Skin epidermis (tissue), 12 donors: ENCODE results near the gene CCDC85B.
A peak's percentile ranks its signal among the peaks of the same experiment; 100 is the strongest.

Experiments used
- H3K27ac ChIP-seq, 21 experiments: fragments of 200-600 bp; sonication (generic) in 11 of 21; one replicate each; pipeline ENCODE4 v1.5.0; 2020; ENCODE audit warnings: mild to moderate bottlenecking in 3 of 21, inconsistent platforms in 2 of 21, moderate library complexity in 2 of 21
- H3K4me3 ChIP-seq, 7 experiments: fragments of 200-600 bp; sonication (generic) in 2 of 7; one replicate each; pipeline ENCODE4 v1.5.0; 2020; ENCODE audit warnings: inconsistent platforms in 2 of 7, mild to moderate bottlenecking in 2 of 7, moderate library complexity in 1 of 7

The CCDC85B gene

DNA sequence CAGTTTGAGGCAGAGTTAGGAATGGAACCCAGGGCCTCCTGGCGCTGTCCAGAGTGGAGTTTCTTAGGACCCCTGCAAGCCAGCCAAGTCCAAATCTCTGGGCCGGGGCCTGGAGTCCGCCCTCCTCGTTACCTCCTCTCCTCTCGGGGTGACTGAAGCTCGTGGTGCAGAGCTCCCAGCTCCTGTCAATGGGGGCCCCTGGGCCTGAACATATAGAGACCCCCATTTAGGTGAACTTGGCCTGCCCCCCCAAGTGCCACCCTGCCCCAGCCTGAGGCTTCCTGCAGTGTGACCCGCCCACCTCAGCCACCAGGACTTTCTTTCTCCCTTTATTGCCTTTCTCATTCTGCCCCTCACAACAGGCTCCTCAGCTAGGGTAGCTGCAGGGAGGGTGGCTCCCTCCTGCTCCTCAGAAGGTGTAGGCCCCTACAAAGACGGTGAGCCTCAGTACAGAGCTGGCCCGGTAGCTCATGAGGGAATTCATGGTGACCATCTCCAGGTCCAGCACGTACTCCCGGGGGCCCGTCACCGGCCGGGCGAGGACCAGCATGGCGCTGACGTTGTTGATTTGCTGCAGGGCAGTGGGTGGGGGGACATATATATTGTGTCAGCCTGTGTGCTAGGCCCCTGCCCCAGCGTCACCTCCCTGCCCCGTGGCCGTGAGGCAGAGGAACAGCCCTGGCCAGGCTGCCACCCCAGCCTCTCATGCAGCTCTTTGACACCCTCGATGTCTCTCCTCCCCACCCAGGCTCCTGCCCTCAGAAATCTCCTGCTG is 23.8 kb upstream of the CCDC85B start:
- Histone ChIP-seq H3K27ac (no peak overlapping the region), H3K4me3 (no peak overlapping the region)

DNA sequence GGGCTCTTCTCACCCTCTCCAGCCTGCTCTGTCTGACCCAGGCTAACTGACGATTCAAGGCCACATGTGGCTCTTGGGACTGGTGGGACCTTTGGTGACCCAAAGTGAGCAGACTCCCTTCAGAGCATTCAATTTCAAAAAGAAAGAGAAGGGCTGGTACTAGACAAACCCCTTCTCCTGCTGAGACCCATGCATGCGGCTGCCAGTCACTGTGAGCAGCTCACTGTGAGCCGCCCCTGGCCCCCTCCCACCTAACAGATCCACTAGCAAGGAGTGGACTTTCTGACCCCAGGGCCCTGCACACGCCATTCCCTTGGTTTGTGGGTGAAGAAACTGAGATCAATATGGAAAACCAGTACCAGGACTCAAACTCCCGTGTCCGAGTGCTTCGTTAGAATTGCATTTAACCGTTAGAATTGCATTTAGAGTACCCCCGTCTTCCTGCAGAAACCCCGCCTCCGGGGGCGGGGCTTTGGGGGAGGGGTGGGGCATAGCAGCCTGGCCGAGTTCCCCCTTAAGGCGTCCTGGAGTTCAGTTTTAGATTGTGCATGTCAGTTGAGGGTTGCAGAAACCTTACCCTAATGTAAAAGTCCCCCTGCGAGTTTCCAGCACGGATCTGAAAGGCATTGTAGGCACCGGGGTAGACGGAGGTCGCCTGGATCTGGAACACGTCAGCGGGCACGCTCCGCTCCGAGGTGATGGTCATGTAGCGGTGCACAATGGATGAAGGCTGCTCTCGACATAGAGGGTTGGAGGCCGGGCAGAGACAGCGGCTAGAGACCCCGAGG is 23.0 kb upstream of the CCDC85B start:
- H3K4me3 ChIP-seq: no peak overlapping the region
- H3K27ac ChIP-seq: no peak overlapping the region

GRCh38 chr11:65868076-65868667 is 22.3 kb upstream of the CCDC85B start:
- Histone ChIP-seq H3K27ac (no peak overlapping the region), H3K4me3 (no peak overlapping the region)

- no peak overlapping the region for H3K27ac ChIP-seq
- no peak overlapping the region for H3K4me3 ChIP-seq
These were observed 21.6 kb upstream of the CCDC85B start for GRCh38 chr11:65868907-65869306.

DNA sequence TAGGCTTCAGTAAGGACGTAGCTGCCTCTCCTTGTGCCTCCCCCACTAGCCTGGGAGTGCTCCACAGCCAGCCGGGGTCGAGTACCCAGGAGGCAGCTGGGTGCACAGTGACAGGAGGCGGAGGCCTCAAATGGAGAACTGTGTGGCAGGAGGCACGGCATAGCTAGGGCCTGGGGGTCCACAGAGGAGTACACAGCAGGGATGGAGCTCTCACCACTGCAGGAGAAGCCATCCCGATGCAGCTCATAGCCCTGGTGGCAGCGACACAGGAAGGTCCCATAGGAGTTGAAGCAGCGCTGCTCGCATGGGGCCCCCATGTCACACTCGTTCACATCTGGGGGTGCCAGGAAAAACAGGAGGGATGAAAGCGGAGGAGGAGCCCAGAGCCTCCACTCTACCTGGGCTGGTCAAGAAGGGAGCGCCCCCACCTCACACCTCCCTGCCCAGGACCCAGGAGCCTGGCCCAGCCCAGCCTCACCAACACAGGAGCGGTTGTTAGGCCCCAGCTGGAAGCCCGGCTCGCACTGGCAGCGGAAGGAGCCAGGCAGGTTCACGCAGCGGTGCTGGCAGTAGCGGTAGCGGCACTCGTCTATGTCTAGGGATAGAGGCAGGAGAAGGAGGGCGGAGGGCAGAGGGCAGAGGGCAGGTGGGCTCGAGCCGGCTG is 20.7 kb upstream of the CCDC85B start:
- Histone ChIP-seq H3K27ac (peak overlapping the region in 1 of 21 experiments; percentile 20), H3K4me3 (no peak overlapping the region)

DNA sequence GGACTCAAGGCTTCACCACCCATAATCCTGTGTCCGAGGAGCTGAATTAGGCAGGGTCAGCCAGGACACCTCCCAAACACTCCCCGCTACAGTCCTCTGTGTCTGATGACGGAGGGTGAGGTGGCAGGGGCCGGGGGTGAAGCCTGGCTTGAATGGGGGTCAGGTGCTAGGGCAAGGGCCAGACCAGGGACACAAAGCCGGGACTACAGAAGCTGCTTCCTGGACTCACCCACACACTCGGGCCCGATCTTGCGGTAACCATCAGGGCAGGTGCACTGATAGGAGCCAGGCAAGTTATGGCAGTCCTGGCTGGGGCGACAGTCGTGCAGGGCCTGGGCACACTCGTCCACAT is 20.2 kb upstream of the CCDC85B start:
- Histone ChIP-seq H3K4me3 (no peak overlapping the region), H3K27ac (peak overlapping the region in 1 of 21 experiments; percentile 20)

- Histone ChIP-seq H3K27ac (peak overlapping the region in 17 of 21 experiments; percentile 19 to 95 (median 85)), H3K4me3 (peak overlapping the region in 3 of 7 experiments; percentile 36 to 54 (median 44))
These were observed 19.5 kb upstream of the CCDC85B start for GRCh38 chr11:65870706-65871681.

DNA sequence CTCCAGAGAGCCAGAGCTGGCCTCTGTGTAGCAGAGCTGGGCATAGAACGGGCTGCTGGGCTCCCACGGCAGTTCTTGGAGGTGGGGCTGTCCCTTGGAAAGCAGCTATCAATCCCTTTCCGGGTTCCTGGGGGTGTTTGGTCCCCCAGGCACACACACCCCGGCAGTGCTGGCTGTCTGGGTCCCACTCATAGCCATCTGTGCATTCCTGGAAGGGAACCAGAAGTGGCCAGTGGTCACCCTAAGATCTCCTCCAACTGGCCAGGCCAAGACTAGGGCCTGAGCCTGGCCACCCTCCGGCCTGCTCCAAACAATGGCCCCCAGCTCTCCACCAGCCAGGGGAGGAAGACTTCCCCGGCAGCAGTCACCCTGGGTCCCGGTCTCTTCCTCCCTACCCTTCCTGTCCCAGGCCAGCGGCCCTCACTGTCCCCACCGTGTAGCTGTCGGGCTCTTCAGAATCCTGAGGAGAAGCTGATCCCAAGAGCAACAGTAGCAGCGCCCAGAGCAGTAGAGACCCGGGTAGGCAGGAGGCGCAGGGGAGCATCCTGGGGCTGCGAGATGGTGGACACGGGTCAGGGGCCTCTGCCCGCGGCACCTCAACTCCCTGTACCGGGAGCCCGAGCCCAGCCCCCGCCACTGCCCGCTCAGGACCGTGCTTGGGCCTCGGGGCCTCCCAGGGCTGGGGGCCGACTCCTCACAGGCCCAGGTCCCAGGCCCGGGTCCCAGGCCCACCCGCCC is 18.5 kb upstream of the CCDC85B start:
- H3K4me3 ChIP-seq: peak overlapping the region; percentile 32 to 54 (median 44)
- H3K27ac ChIP-seq: peak overlapping the region; percentile 49 to 95 (median 83)

GRCh38 chr11:65872586-65873317 is 17.7 kb upstream of the CCDC85B start, which contains the start of gene EFEMP2:
Gene EFEMP2, minus strand, starts transcription at chr11:65872800. Its CDS starts 446 bp downstream, at chr11:65872354.
- Histone ChIP-seq H3K4me3 (peak within 1 kb of the TSS; percentile 36 to 54 (median 44)), H3K27ac (peak within 1 kb of the TSS; percentile 49 to 95 (median 84))

DNA sequence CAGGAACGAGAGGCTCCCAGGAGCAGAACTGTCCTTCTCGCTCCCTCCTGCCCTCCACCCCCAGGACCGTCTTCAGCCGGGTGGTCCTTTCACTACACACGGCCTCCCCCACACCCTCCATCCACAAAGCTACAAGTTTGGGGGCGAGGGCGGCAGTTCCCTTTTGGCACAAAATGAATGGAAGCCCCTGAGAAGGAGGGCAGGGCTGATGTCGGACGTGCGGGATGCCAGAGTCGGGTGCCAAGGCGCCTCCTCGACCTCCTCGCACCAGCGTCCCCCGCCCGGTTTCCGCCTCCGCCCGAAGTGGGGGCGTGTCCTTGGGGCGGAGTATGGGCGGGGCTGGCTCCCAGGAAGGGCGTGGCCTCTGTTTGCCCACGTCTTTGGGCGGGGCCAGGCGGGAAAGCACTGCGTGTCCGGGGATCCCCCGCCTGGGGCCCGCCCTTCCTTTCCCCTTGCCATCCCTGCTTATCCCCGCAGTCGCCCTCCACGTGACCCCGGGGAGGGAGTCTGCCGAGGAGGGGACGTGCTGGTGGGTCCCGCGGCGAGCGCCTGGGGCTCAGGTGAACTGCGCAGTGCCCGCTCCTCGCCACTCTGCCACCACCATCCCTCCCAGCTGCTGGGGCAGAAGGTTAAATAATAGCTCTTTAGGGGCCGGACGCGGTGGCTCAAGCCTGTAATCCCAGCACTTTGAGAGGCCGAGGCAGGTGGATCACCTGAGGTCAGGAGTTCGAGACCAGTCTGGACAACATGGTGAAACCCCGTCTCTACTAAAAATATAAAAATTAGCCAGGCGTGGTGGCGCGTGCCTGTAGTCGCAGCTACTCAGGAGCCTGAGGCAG is 16.9 kb upstream of the CCDC85B start:
- Histone ChIP-seq H3K27ac (peak overlapping the region; percentile 49 to 95 (median 84)), H3K4me3 (peak overlapping the region; percentile 36 to 54 (median 44))

GRCh38 chr11:65879617-65880016 is 10.9 kb upstream of the CCDC85B start, which contains the start of gene CTSW:
Gene CTSW, plus strand, starts transcription at chr11:65879837. Its CDS starts 18 bp downstream, at chr11:65879855.
- Histone ChIP-seq H3K27ac (peak within 1 kb of the TSS in 9 of 21 experiments; percentile 0 to 86 (median 57)), H3K4me3 (peak within 1 kb of the TSS in 1 of 7 experiments; percentile 15)

DNA sequence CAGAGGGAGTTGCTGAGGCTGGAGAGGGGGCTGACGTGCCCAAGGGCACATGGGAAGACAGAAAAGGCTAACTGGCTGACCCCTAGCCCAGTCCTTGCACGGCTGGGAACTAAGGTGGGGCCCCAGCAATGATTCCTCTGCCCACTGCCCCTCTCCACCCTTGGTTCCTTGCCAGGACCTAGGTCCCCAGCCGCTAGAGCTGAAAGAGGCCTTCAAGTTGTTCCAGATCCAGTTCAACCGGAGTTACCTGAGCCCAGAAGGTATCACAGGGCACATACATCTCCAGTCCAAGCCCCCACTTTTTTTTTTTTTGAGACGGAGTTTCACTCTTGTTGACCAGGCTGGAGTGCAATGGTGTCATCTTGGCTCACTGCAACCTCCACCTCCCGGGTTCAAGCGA is 10.4 kb upstream of the CCDC85B start:
- peak overlapping the region in 8 of 21 experiments; percentile 0 to 86 (median 58) for H3K27ac ChIP-seq
- peak overlapping the region in 1 of 7 experiments; percentile 15 for H3K4me3 ChIP-seq

DNA sequence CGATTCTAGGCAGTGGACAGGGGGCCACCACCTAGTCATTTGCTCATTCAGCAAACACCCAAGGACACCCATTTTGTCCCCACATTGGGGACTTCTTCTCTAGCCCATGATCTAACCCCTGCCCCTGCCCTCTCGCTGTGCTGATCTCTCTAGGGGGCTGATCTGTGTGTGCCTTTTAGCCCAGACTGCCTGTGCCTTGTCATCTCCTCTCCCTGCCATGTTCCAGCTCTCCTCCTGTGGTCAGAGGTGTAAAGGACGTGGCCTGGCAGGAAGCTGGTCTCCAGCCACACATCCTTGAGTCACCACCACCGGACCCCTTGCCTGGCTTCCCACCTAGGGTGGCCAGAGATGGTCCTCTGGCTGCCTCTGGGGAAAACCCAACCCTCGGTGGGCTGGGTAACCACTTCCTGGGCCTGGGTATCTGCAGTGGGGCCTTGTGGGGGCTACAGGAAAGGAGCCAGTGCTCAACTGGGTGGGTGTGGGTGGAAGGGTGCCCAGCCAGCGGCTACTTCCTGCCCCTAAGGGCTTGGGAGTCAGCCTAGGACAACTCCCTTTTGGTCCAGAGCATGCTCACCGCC is 9.5 kb upstream of the CCDC85B start:
- H3K4me3 ChIP-seq: no peak overlapping the region
- H3K27ac ChIP-seq: peak overlapping the region in 5 of 21 experiments; percentile 7 to 86 (median 57)

- Histone ChIP-seq H3K4me3 (no peak overlapping the region), H3K27ac (no peak overlapping the region)
These were observed 8.1 kb upstream of the CCDC85B start for GRCh38 chr11:65882120-65883057.
